GM18526 (cell line): ENCODE data around the gene GID8.

ENCODE experiments used
- POLR2A ChIP-seq: IDR thresholded peaks from 3 replicates; pipeline ENCODE4 v1.6.1; 2011; ENCODE audit not compliant: insufficient read length; ENCODE audit errors: extremely low read depth

GID8 gene

GRCh38 chr20:62965363-62965771, 27.4 kb downstream of the GID8 start:
- no peak for TF ChIP-seq POLR2A

GRCh38 chr20:62966212-62967148, 28.5 kb downstream of the GID8 start:
- TF ChIP-seq POLR2A: no peak

GRCh38 chr20:62967149-62967501, 29.2 kb downstream of the GID8 start:
- TF ChIP-seq POLR2A: no peak

GRCh38 chr20:62967628-62968351, 29.8 kb downstream of the GID8 start:
- TF ChIP-seq POLR2A: no peak

GRCh38 chr20:62968378-62969178, 30.6 kb downstream of the GID8 start:
- peak; percentile 19 for TF ChIP-seq POLR2A

GRCh38 chr20:62969179-62969760, 31.3 kb downstream of the GID8 start:
- TF ChIP-seq POLR2A: no peak

GRCh38 chr20:62969939-62970306, 32.0 kb downstream of the GID8 start:
- TF ChIP-seq POLR2A: no peak

GRCh38 chr20:62970307-62971210, 32.6 kb downstream of the GID8 start:
- TF ChIP-seq POLR2A: no peak

- no peak for TF ChIP-seq POLR2A
Observed at GRCh38 chr20:62971211-62971949, 33.4 kb downstream of the GID8 start.

- TF ChIP-seq POLR2A: no peak
Observed at GRCh38 chr20:62971950-62972844, 34.2 kb downstream of the GID8 start.

- no peak for TF ChIP-seq POLR2A
Observed at GRCh38 chr20:62972845-62973745, 35.1 kb downstream of the GID8 start.

GRCh38 chr20:62975251-62975760, 37.4 kb downstream of the GID8 start:
- no peak for TF ChIP-seq POLR2A
